H1 (cell line): ENCODE results near the gene PAQR4. TPM values are rescaled to one million over a fixed set of nuclear protein-coding genes. Genes with fewer than 3 reads are reported as not detected.

Experiments
- CTCF ChIA-PET: fragments of 300-600 bp; sonication (Branson Sonifier 250); formaldehyde crosslinking; loops from one replicate; lab custom pipeline; 2021; ENCODE audit not compliant: partially characterized antibody; lab: Charles Lee
- POLR2A ChIA-PET: fragments of 300-600 bp; sonication (Branson Sonifier 250); formaldehyde crosslinking; loops from one replicate; lab custom pipeline; 2021; ENCODE audit warnings: inconsistent platforms; ENCODE audit not compliant: partially characterized antibody; lab: Charles Lee
- DNase-seq, 2 experiments: peaks; one replicate each; pipeline versions ENCODE4 v3.0.0 to v3.0.0-alpha.2; 2010 to 2022; ENCODE audit warnings: low spot score in 2 of 2, low read depth in 1 of 2, mixed read lengths in 1 of 2
- FAIRE-seq: peaks from 2 replicates; lab custom pipeline; 2011; peaks lifted over from hg19 to GRCh38; lab: Jason Lieb, UNC
- H2AFZ ChIP-seq: 2 replicates; pipeline ENCODE4 v1.8.1; 2012; ENCODE audit warnings: low read length, inconsistent platforms
- H2AK5ac ChIP-seq: 2 replicates; pipeline ENCODE4 v1.6.1; 2013; ENCODE audit warnings: low read depth, low read length
- H2BK120ac ChIP-seq: replicated peaks from 2 replicates; pipeline ENCODE3; 2013; ENCODE audit warnings: low read depth, low read length, inconsistent platforms
- H2BK12ac ChIP-seq: 2 replicates; pipeline ENCODE4 v1.6.1; 2013; ENCODE audit warnings: low read depth, low read length
- H2BK15ac ChIP-seq: 2 replicates; pipeline ENCODE4 v1.6.1; 2013; ENCODE audit warnings: low read length
- H2BK20ac ChIP-seq: 2 replicates; pipeline ENCODE4 v1.6.1; 2013; ENCODE audit warnings: low read length
- H2BK5ac ChIP-seq: 2 replicates; pipeline ENCODE4 v1.6.1; 2013; ENCODE audit warnings: low read depth, low read length
- H3K14ac ChIP-seq: 2 replicates; pipeline ENCODE4 v1.6.1; 2013; ENCODE audit warnings: inconsistent platforms; ENCODE audit not compliant: insufficient read length
- H3K18ac ChIP-seq: 2 replicates; pipeline ENCODE4 v1.6.1; 2013; ENCODE audit warnings: low read length; ENCODE audit errors: extremely low read depth
- H3K23ac ChIP-seq: 2 replicates; pipeline ENCODE4 v1.6.1; 2013; ENCODE audit warnings: inconsistent platforms; ENCODE audit not compliant: insufficient read length
- H3K23me2 ChIP-seq: 2 replicates; pipeline ENCODE4 v1.6.1; 2013; ENCODE audit warnings: low read depth, low read length
- H3K27ac ChIP-seq: 2 replicates; pipeline ENCODE4 v1.6.1; 2011; ENCODE audit warnings: low read depth, low read length, inconsistent platforms
- H3K27me3 ChIP-seq, 4 experiments: replicated peaks in 1 of 4; 1 replicate in 1 of 4; 2 replicates in 3 of 4; pipeline versions ENCODE4 v1.6.1 to v1.8.1; 2011 to 2013; ENCODE audit warnings: low read length in 3 of 4, mild to moderate bottlenecking in 3 of 4, inconsistent platforms in 2 of 4, mixed read lengths in 2 of 4, moderate library complexity in 1 of 4; ENCODE audit not compliant: control insufficient read depth in 3 of 4, insufficient read depth in 3 of 4; ENCODE audit errors: extremely low read depth in 1 of 4
- H3K36me3 ChIP-seq, 4 experiments: 2 replicates each; pipeline versions ENCODE4 v1.6.1 to v1.8.1; 2011 to 2013; ENCODE audit warnings: mild to moderate bottlenecking in 4 of 4, low read length in 3 of 4, moderate library complexity in 2 of 4, control low read depth in 1 of 4, inconsistent platforms in 1 of 4; ENCODE audit not compliant: insufficient read depth in 4 of 4, control insufficient read depth in 2 of 4
- H3K4ac ChIP-seq: replicated peaks from 2 replicates; pipeline ENCODE3; 2013; ENCODE audit warnings: low read length, low read depth, mixed read lengths, inconsistent platforms; ENCODE audit not compliant: insufficient read length
- H3K4me1 ChIP-seq, 4 experiments: replicated peaks in 1 of 4; 1 replicate in 1 of 4; 2 replicates in 3 of 4; pipeline versions ENCODE4 v1.6.1 to v1.8.1; 2011 to 2013; ENCODE audit warnings: low read length in 3 of 4, inconsistent platforms in 2 of 4, mixed read lengths in 1 of 4; ENCODE audit not compliant: insufficient read depth in 4 of 4, control insufficient read depth in 3 of 4
- H3K4me2 ChIP-seq, 2 experiments: 2 replicates each; pipeline versions ENCODE4 v1.6.1 to v1.8.1; 2011 to 2013; ENCODE audit warnings: low read depth in 2 of 2, low read length in 2 of 2, control low read depth in 1 of 2, inconsistent platforms in 1 of 2, mild to moderate bottlenecking in 1 of 2; ENCODE audit not compliant: insufficient read depth in 1 of 2
- H3K4me3 ChIP-seq, 4 experiments: fragments of 200-600, 300-600 bp in 1 of 4; sonication (generic), shearing (Covaris generic), sonication (Bioruptor Twin) in 1 of 4; 2 replicates each; pipeline versions ENCODE4 v1.5.1 to v1.8.1; 2011 to 2016; ENCODE audit warnings: low read length in 4 of 4, low read depth in 3 of 4, control low read depth in 2 of 4, inconsistent platforms in 2 of 4, mild to moderate bottlenecking in 2 of 4, mixed read lengths in 1 of 4, moderate library complexity in 1 of 4; ENCODE audit not compliant: insufficient read depth in 2 of 4; ENCODE audit errors: extremely low read depth in 1 of 4
- H3K56ac ChIP-seq: replicated peaks from 2 replicates; pipeline ENCODE3; 2013; ENCODE audit warnings: low read depth, mild to moderate bottlenecking, mixed read lengths, low read length, inconsistent platforms; ENCODE audit not compliant: insufficient read length
- H3K79me1 ChIP-seq: 2 replicates; pipeline ENCODE4 v1.6.1; 2013; ENCODE audit warnings: low read depth, low read length, control low read depth
- H3K79me2 ChIP-seq, 2 experiments: 2 replicates each; pipeline versions ENCODE4 v1.6.1 to v1.8.1; 2012 to 2013; ENCODE audit warnings: low read length in 2 of 2, mild to moderate bottlenecking in 2 of 2, inconsistent platforms in 1 of 2; ENCODE audit not compliant: insufficient read depth in 2 of 2, control insufficient read depth in 1 of 2
- H3K9ac ChIP-seq, 4 experiments: replicated peaks in 1 of 4; 1 replicate in 1 of 4; 2 replicates in 3 of 4; pipeline versions ENCODE4 v1.6.1 to v1.8.1; 2011 to 2013; ENCODE audit warnings: low read depth in 3 of 4, low read length in 3 of 4, control low read depth in 2 of 4, mild to moderate bottlenecking in 2 of 4, moderate library complexity in 2 of 4, inconsistent platforms in 1 of 4; ENCODE audit errors: extremely low read depth in 1 of 4
- H3K9me3 ChIP-seq, 2 experiments: 2 replicates each; pipeline versions ENCODE4 v1.6.1 to v1.8.1; 2012 to 2013; ENCODE audit warnings: mild to moderate bottlenecking in 2 of 2, moderate library complexity in 2 of 2, control low read depth in 1 of 2, inconsistent platforms in 1 of 2, low read depth in 1 of 2, low read length in 1 of 2, mixed read lengths in 1 of 2; ENCODE audit not compliant: insufficient read depth in 2 of 2
- H4K20me1 ChIP-seq, 2 experiments: replicated peaks in 1 of 2; 2 replicates each; pipeline versions ENCODE3 to v1.8.1; 2011 to 2013; ENCODE audit warnings: inconsistent platforms in 2 of 2, low read length in 2 of 2, mild to moderate bottlenecking in 1 of 2; ENCODE audit not compliant: insufficient read depth in 2 of 2, control insufficient read depth in 1 of 2
- H4K5ac ChIP-seq: 2 replicates; pipeline ENCODE4 v1.6.1; 2013; ENCODE audit warnings: low read length, low read depth, mixed read lengths, inconsistent platforms; ENCODE audit not compliant: insufficient read length
- H4K8ac ChIP-seq: 2 replicates; pipeline ENCODE4 v1.8.0; 2013; ENCODE audit warnings: mild to moderate bottlenecking, moderate library complexity, low read length, inconsistent platforms; ENCODE audit not compliant: insufficient read depth; ENCODE audit errors: extremely low read depth
- H4K91ac ChIP-seq: replicated peaks from 2 replicates; pipeline ENCODE3; 2013; ENCODE audit warnings: low read length, mixed read lengths, inconsistent platforms; ENCODE audit not compliant: insufficient read length
- CEBPB ChIP-seq: IDR thresholded peaks from 2 replicates; pipeline ENCODE4 v1.6.1; 2012; ENCODE audit warnings: low read depth, low read length
- EZH2 ChIP-seq: fragments of 200-600 bp; sonication (generic); IDR thresholded peaks from 2 replicates; pipeline ENCODE4 v1.7.1; 2012; ENCODE audit warnings: low read depth, mild to moderate bottlenecking, moderate library complexity, low read length, inconsistent platforms; ENCODE audit not compliant: severe bottlenecking
- HDAC2 ChIP-seq, 2 experiments: fragments of 300-600 bp in 1 of 2; sonication (generic) in 1 of 2; IDR thresholded peaks; 2 replicates each; pipeline ENCODE4 v1.6.1; 2011 to 2012; ENCODE audit warnings: low read depth in 2 of 2, low read length in 2 of 2, mild to moderate bottlenecking in 2 of 2, moderate library complexity in 2 of 2, borderline replicate concordance in 1 of 2, inconsistent platforms in 1 of 2
- HDAC6 ChIP-seq: IDR thresholded peaks from one replicate; pipeline ENCODE4 v1.7.1; 2012; ENCODE audit warnings: low read depth, mild to moderate bottlenecking, inconsistent platforms, low read length, moderate library complexity
- JUND ChIP-seq: IDR thresholded peaks from 2 replicates; pipeline ENCODE4 v1.6.1; 2011; ENCODE audit warnings: mild to moderate bottlenecking, improper control_type of control experiment, low read length
- NRF1 ChIP-seq: IDR thresholded peaks from 2 replicates; pipeline ENCODE4 v1.6.1; 2011; ENCODE audit warnings: mild to moderate bottlenecking, low read depth, low read length, improper control_type of control experiment
- SRF ChIP-seq: IDR thresholded peaks from 2 replicates; pipeline ENCODE4 v1.6.1; 2011; ENCODE audit warnings: mild to moderate bottlenecking, low read depth, low read length, moderate library complexity
- WGBS, 2 experiments: shearing (Covaris generic) in 1 of 2; methylation state at CpG; one replicate each; pipeline versions ENCODE4 v1.1.6 to v1.1.7; 2013 to 2015; ENCODE audit warnings: low lambda C conversion rate in 2 of 2, mixed read lengths in 2 of 2, inconsistent platforms in 1 of 2, low coverage in 1 of 2, missing lambda C conversion rate in 1 of 2; ENCODE audit not compliant: insufficient replicate concordance in 2 of 2, insufficient coverage in 1 of 2, insufficient read length in 1 of 2; ENCODE audit errors: extremely low coverage in 1 of 2, missing lambda C conversion rate in 1 of 2; 5-methylcytosine and 5-hydroxymethylcytosine counted together
- polyA plus RNA-seq, 7 experiments: library from polyadenylated mRNA; depleted of rRNA in 3 of 7; stranded (reverse) in 5 of 7; unstranded in 2 of 7; fragments of >200 nt in 5 of 7; fragments of 200-250 nt in 2 of 7; gene quantifications; 1 replicate in 5 of 7; 2 replicates in 1 of 7; 4 replicates in 1 of 7; pipeline versions ENCODE4 v1.2.1 to v1.2.3, GENCODE V29; 2011 to 2013; ENCODE audit warnings: missing spikeins in 2 of 7, mixed read lengths in 2 of 7
- total RNA-seq: library from RNA; stranded (reverse); fragmentation: NEBNext Ultra II Directional; extraction: Animal tissue kit (Norgen Biotek cat#: 25700); gene quantifications from 2 replicates; pipeline ENCODE4 v1.2.1, GENCODE V29; 2021

PAQR4 gene
- total and polyA plus RNA-seq, 2 of the 8 experiments (the other 6 are each of a cell fraction or from before 2014, with no cell fraction given): 28.2 to 34.6 TPM

- FAIRE-seq (no peak), DNase-seq (no peak)
- no peak overlapping the region for H3K23ac ChIP-seq
- no peaks in the 10 kb centered on the region for H3K9me3 ChIP-seq
- POLR2A ChIA-PET: interaction anchor here (1.1 to 3.2 kb wide), 4 partner anchors 10 to 20 kb away, joined by 3 to 9 read pairs (median 4); partner anchors contain the start of gene KREMEN2
- no peaks in the 10 kb centered on the region for H3K79me1 ChIP-seq
- CTCF ChIA-PET: interaction anchor here (0.9 to 4.9 kb wide), 4 partner anchors 12 to 110 kb away, joined by 3 to 41 read pairs (median 5); partner anchors contain the start of gene KREMEN2
- H3K4me2 ChIP-seq: no peak overlapping the region
- H4K5ac ChIP-seq: no peak overlapping the region
- H3K9ac ChIP-seq: no peak overlapping the region
- no peak overlapping the region for H2AFZ ChIP-seq
- no peak overlapping the region; the same call in 1 of the 2 replicates for H3K18ac ChIP-seq
- no peak overlapping the region for H3K27ac ChIP-seq
- H3K27me3 ChIP-seq: no peaks in the 10 kb centered on the region; a peak in 1 of 7 replicates
- H2BK15ac ChIP-seq: no peak overlapping the region
- no peak overlapping the region for H2BK20ac ChIP-seq
- no peak overlapping the region for H3K4ac ChIP-seq
- no peaks in the 10 kb centered on the region for H3K79me2 ChIP-seq
- no peak overlapping the region for H2BK5ac ChIP-seq
- peaks cover 0 to 6% (median 3%) of the 10 kb centered on the region in 4 experiments; a peak in 3 of 7 replicates for H3K4me1 ChIP-seq
- H4K20me1 ChIP-seq: no peaks in the 10 kb centered on the region
- no peaks in the 10 kb centered on the region for H3K23me2 ChIP-seq
- WGBS, 2 experiments: 93% methylated on average over 19 of the region's 19 CpGs; no CpG with 5 or more reads in 1 of the 2 experiments
- H3K36me3 ChIP-seq: no peaks in the 10 kb centered on the region
- no peak for TF ChIP-seq HDAC2 (IDR thresholded peaks at IDR 0.05; ENCODE audit: borderline replicate concordance in 1 of 2, low read depth in 2 of 2, low read length in 2 of 2)
- no peak for TF ChIP-seq HDAC6
- TF ChIP-seq JUND: no peak
- TF ChIP-seq SRF: no peak
- no peak for TF ChIP-seq EZH2
- no peak for TF ChIP-seq NRF1
- TF ChIP-seq CEBPB: no peak
- no peak overlapping the region for H3K56ac ChIP-seq
- no peak overlapping the region for H3K14ac ChIP-seq
- no peak overlapping the region for H3K4me3 ChIP-seq
- H2AK5ac ChIP-seq: no peak overlapping the region
- H4K91ac ChIP-seq: no peak overlapping the region
- no peak overlapping the region; the same call in 1 of the 2 replicates for H4K8ac ChIP-seq
- no peak overlapping the region for H2BK12ac ChIP-seq
- no peak overlapping the region for H2BK120ac ChIP-seq
Observed at GRCh38 chr16:2949705-2950352, 19.3 kb upstream of the PAQR4 start.
